ENCODE data around the gene SCN1A. TPM values are rescaled to one million over a fixed set of nuclear protein-coding genes. Genes with fewer than 3 reads are reported as not detected.

Gene SCN1A
- total and polyA plus RNA-seq, 10 of the 15 experiments (the other 5 are each of a cell fraction or from before 2014, with no cell fraction given) = not detected

DNA sequence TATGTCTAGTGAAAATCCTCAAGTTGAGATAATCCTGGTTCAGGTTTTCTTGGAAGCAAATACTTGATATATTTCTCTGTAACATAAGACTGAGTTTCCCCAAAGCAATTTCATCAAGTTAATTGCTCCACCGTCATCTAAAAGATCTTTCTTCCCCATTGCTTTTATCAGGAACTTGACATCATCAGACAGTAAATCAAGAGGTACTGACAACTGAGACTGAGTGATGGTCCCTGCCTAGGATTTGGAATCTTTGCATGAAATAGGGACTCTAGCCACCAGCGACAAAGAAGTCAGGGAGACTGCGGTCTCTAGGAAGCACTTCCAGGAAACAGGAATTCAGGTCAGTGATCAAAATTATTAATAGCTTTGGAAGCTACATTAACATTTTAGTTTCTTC, 43.4 kb upstream of the SCN1A start (continued):
- TF ChIP-seq, protein P1, sequence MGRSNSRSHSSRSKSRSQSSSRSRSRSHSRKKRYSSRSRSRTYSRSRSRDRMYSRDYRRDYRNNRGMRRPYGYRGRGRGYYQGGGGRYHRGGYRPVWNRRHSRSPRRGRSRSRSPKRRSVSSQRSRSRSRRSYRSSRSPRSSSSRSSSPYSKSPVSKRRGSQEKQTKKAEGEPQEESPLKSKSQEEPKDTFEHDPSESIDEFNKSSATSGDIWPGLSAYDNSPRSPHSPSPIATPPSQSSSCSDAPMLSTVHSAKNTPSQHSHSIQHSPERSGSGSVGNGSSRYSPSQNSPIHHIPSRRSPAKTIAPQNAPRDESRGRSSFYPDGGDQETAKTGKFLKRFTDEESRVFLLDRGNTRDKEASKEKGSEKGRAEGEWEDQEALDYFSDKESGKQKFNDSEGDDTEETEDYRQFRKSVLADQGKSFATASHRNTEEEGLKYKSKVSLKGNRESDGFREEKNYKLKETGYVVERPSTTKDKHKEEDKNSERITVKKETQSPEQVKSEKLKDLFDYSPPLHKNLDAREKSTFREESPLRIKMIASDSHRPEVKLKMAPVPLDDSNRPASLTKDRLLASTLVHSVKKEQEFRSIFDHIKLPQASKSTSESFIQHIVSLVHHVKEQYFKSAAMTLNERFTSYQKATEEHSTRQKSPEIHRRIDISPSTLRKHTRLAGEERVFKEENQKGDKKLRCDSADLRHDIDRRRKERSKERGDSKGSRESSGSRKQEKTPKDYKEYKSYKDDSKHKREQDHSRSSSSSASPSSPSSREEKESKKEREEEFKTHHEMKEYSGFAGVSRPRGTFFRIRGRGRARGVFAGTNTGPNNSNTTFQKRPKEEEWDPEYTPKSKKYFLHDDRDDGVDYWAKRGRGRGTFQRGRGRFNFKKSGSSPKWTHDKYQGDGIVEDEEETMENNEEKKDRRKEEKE (IDR thresholded peaks at IDR 0.05) = no peak
- TF ChIP-seq DPF2 (IDR thresholded peaks at IDR 0.05) = no peak
- TF ChIP-seq POLR2A (IDR thresholded peaks at IDR 0.05; ENCODE audit: low read depth, low read length) = no peak
- no peak for TF ChIP-seq HCFC1 (IDR thresholded peaks at IDR 0.05; ENCODE audit: low read length)
- no peak for TF ChIP-seq CBFB (IDR thresholded peaks at IDR 0.05; ENCODE audit: low read depth)

DNA sequence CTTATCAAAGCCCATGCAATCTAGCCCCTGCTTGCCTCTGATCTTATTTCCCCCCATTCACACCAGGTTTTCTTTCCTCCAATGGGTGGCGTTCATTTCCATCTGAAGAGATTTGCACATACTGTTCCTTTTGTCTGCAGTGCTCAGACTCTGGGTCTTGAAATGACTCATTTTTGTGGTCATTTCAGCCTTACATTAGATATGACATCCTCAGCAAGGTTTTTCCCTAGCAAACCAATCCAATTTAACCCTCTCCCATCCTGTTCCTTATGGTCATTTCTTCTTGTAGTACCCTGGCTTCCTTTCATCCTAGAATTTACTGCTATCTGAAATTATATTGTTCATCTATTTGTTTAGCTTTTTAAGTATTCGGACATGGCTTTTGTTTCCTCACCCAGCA, 42.5 kb upstream of the SCN1A start:
- in situ Hi-C loops (cut with MboI) = no loop called here
- CTCF ChIA-PET = no interaction called here
- POLR2A ChIA-PET = no interaction called here

More for the DNA sequence above, 42.5 kb upstream of the SCN1A start:
- intact Hi-C loops (cut with micrococcal nuclease; ENCODE audit: unreplicated experiment) = no loop called here
- Histone ChIP-seq H3K36me3 (ENCODE audit: control insufficient read depth in 2 of 2, insufficient read depth in 2 of 2, low read length in 1 of 2) (no peaks in the 10 kb centered on the region), H3K27me3 (replicated peaks in 1 of 2; ENCODE audit: control insufficient read depth in 2 of 2, insufficient read depth in 2 of 2, low read length in 1 of 2) (no peaks in the 10 kb centered on the region), H3K4me2 (ENCODE audit: control insufficient read depth, insufficient read depth) (no peak overlapping the region), H3K27ac (ENCODE audit: control insufficient read depth, insufficient read depth) (no peak overlapping the region), H3K9ac (ENCODE audit: control insufficient read depth, insufficient read depth, low read length) (no peak overlapping the region), H2AFZ (ENCODE audit: control insufficient read depth, low read depth, low read length) (no peak overlapping the region), H3K79me2 (ENCODE audit: control insufficient read depth, insufficient read depth, low read length) (no peaks in the 10 kb centered on the region), H3K9me3 (replicated peaks; ENCODE audit: control insufficient read depth, insufficient read depth, low read length) (no peaks in the 10 kb centered on the region), H4K20me1 (ENCODE audit: control insufficient read depth, insufficient read depth) (no peaks in the 10 kb centered on the region), H3K4me1 (ENCODE audit: control insufficient read depth, insufficient read depth, low read length) (no peaks in the 10 kb centered on the region), H3K4me3 (no peak overlapping the region)
- ATAC-seq (peak; percentile 71), DNase-seq (ENCODE audit: low read depth, low spot score) (no peak), FAIRE-seq (no peak)
- ChIA-PET RAD21 (ENCODE audit: unreplicated experiment) (no interaction called here), SMC1A (ENCODE audit: uncharacterized antibody, unreplicated experiment) (interaction anchor here (1.3 kb wide), 1 partner anchor 10 kb away, joined by 3 read pairs; no protein-coding TSS in a partner anchor)
- 16% methylated on average over 2 of the region's 2 CpGs for WGBS (ENCODE audit: insufficient coverage, insufficient replicate concordance, low lambda C conversion rate, missing lambda C conversion rate)
- no TSS peak for BruUV-seq (replicated peaks)
- TF ChIP-seq GATAD2B (conservative IDR thresholded peaks at IDR 0.05; ENCODE audit: low read depth) = no peak
- peak; percentile 82 for TF ChIP-seq JUNB (IDR thresholded peaks at IDR 0.05)
- TF ChIP-seq POU2F2 (IDR thresholded peaks at IDR 0.05; ENCODE audit: borderline replicate concordance, low read depth, low read length) = no peak
- no peak for TF ChIP-seq ZBED1 (IDR thresholded peaks at IDR 0.05; ENCODE audit: borderline replicate concordance)
- TF ChIP-seq IRF4 (IDR thresholded peaks at IDR 0.05; ENCODE audit: low read depth, low read length) = peak; percentile 87
- TF ChIP-seq RUNX3 (IDR thresholded peaks at IDR 0.05; ENCODE audit: low read length) = peak; percentile 85
- TF ChIP-seq BMI1 (IDR thresholded peaks at IDR 0.05; ENCODE audit: borderline replicate concordance) = no peak
- TF ChIP-seq JUND (IDR thresholded peaks at IDR 0.05; ENCODE audit: low read depth, low read length) = 0 out of 2 replicates have a peak, but pooled peaks have one; percentile 31

All from GM12878 (cell line).